ENCODE measurements around the gene ZNF701. TPM values are rescaled to one million over a fixed set of nuclear protein-coding genes. Genes with fewer than 3 reads are reported as not detected.
"Not testable (repeated sequence)": the region's sequence is repeated elsewhere in the genome, so short reads cannot be mapped to it uniquely, and the experiment has no call there.

ZNF701 gene
- total and polyA plus RNA-seq, 2 experiments from 2014 or later = 8.5 to 24.7 TPM

GRCh38 chr19:52567921-52568320, 2.2 kb upstream of the ZNF701 start (continued):
- TF ChIP-seq ZNF462 (CRISPR knock-in tag; IDR thresholded peaks at IDR 0.05) = no peak

- Mint-ChIP-seq H3K36me3 (ENCODE audit: low read depth) (peaks cover 18% of the 10 kb centered on the region), H3K27ac (peak overlapping the region; percentile 91), H3K27me3 (ENCODE audit: insufficient read depth, low read depth, poor library complexity) (peaks cover 17% of the 10 kb centered on the region), H3K4me1 (peaks cover 25% of the 10 kb centered on the region), H3K4me3 (peak overlapping the region; percentile 93)
- Histone ChIP-seq H3F3A (replicated peaks; ENCODE audit: low read depth) (peaks cover 10% of the 10 kb centered on the region), H3K4me3 (peak overlapping the region; percentile 65), H3K4me2 (peak overlapping the region; percentile 80), H3K79me2 (replicated peaks; ENCODE audit: insufficient read depth) (peaks cover 25% of the 10 kb centered on the region), H3K27ac (ENCODE audit: low read depth) (peak overlapping the region; percentile 92), H3K4me1 (ENCODE audit: insufficient read depth) (peaks cover 26% of the 10 kb centered on the region)
- H3K36me3 ChIP-seq (ENCODE audit: insufficient read depth); H3K9me3 Mint-ChIP-seq; H2AFZ ChIP-seq; H4K20me1 ChIP-seq (replicated peaks; ENCODE audit: insufficient read depth); H3K27me3 ChIP-seq (ENCODE audit: insufficient read depth); H3K9me2 ChIP-seq (ENCODE audit: insufficient read depth): not testable (repeated sequence)
- TF ChIP-seq CTCF (conservative IDR thresholded peaks at IDR 0.05; ENCODE audit: low read depth in 2 of 2) = 0 out of 4 replicates have a peak, but pooled peaks of 1 of the 2 experiments have one; percentile 0
- peak; percentile 93 for DNase-seq (ENCODE audit: low spot score)
- ATAC-seq = peak; percentile 79
Measured at GRCh38 chr19:52569638-52569999, 468 bp upstream of the ZNF701 start.

Data from GM23338 (cell line).